Sigmoid colon (tissue), 4 donors: ENCODE data around the gene ALKBH3.

Experiments
- EP300 ChIP-seq, 4 donors: sonication (generic); formaldehyde crosslinking; IDR thresholded peaks; one replicate each; pipeline ENCODE4 v1.6.1; 2017; ENCODE audit warnings: antibody characterized with exemption in 4 of 4
- POLR2A ChIP-seq, 2 donors: fragments of 450-650 bp; IDR thresholded peaks; one replicate each; pipeline ENCODE4 v1.6.1; 2016; ENCODE audit warnings: antibody characterized with exemption in 2 of 2, mild to moderate bottlenecking in 2 of 2, moderate library complexity in 2 of 2
- POLR2AphosphoS5 ChIP-seq, 4 donors: sonication (generic); formaldehyde crosslinking; IDR thresholded peaks; one replicate each; pipeline ENCODE4 v1.6.1; 2017; ENCODE audit warnings: antibody characterized with exemption in 4 of 4
- TF ChIP-seq, protein P1 (sequence below), 4 experiments: fragments of 450-650 bp in 3 of 4; fragments of 200-600 bp in 1 of 4; IDR thresholded peaks; one replicate each; pipeline ENCODE4 v1.5.1; 2016 to 2019; ENCODE audit warnings: antibody characterized with exemption in 4 of 4, mild to moderate bottlenecking in 3 of 4, moderate library complexity in 2 of 4

DNA sequence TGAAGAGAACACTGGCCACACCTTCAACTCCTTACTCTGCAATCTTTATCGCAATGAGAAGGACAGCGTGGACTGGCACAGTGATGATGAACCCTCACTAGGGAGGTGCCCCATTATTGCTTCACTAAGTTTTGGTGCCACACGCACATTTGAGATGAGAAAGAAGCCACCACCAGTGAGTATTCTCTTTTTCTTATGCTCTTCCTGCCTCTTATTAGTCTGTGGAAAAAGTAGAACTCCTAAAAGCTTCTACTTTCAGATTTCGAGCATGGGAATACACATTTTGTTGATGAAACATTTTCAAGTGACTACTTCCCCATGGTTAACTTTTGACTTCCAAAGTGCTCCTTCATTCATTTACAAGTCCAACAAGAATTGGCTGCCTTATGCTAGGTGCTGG lies 20.9 kb downstream of the ALKBH3 start:
- TF ChIP-seq, protein P1, sequence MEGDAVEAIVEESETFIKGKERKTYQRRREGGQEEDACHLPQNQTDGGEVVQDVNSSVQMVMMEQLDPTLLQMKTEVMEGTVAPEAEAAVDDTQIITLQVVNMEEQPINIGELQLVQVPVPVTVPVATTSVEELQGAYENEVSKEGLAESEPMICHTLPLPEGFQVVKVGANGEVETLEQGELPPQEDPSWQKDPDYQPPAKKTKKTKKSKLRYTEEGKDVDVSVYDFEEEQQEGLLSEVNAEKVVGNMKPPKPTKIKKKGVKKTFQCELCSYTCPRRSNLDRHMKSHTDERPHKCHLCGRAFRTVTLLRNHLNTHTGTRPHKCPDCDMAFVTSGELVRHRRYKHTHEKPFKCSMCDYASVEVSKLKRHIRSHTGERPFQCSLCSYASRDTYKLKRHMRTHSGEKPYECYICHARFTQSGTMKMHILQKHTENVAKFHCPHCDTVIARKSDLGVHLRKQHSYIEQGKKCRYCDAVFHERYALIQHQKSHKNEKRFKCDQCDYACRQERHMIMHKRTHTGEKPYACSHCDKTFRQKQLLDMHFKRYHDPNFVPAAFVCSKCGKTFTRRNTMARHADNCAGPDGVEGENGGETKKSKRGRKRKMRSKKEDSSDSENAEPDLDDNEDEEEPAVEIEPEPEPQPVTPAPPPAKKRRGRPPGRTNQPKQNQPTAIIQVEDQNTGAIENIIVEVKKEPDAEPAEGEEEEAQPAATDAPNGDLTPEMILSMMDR (IDR thresholded peaks at IDR 0.05), result no peak
- TF ChIP-seq POLR2AphosphoS5 (IDR thresholded peaks at IDR 0.05), result no peak
- TF ChIP-seq POLR2A (IDR thresholded peaks at IDR 0.05), result no peak
- no peak for TF ChIP-seq EP300 (IDR thresholded peaks at IDR 0.05)
